Keratinocyte (primary cell): ENCODE measurements around the gene DNAJC13. TPM values are rescaled to one million over a fixed set of nuclear protein-coding genes. Genes with fewer than 3 reads are reported as not detected.

Experiments used
- DNase-seq: peaks from one replicate; pipeline ENCODE4 v3.0.0-alpha.2; 2011; ENCODE audit warnings: low read depth, missing footprints, low spot score
- FAIRE-seq: peaks from 2 replicates; lab custom pipeline; 2011; peaks lifted over from hg19 to GRCh38; lab: Jason Lieb, UNC
- H2AFZ ChIP-seq: 2 replicates; pipeline ENCODE4 v1.6.0; 2012; ENCODE audit warnings: low read length, control low read depth, inconsistent platforms; ENCODE audit not compliant: control insufficient read depth
- H3K27ac ChIP-seq: 2 replicates; pipeline ENCODE4 v1.5.1; 2011; ENCODE audit warnings: low read length; ENCODE audit not compliant: control insufficient read depth, insufficient read depth
- H3K27me3 ChIP-seq: 3 replicates; pipeline ENCODE4 v1.6.0; 2011; ENCODE audit warnings: low read length; ENCODE audit not compliant: control insufficient read depth, insufficient read depth; ENCODE audit errors: extremely low read depth
- H3K36me3 ChIP-seq, 2 experiments: 2 replicates in 1 of 2; 3 replicates in 1 of 2; pipeline ENCODE4 v1.5.1; 2011; ENCODE audit warnings: low read length in 2 of 2, mild to moderate bottlenecking in 1 of 2; ENCODE audit not compliant: control insufficient read depth in 2 of 2, insufficient read depth in 2 of 2; ENCODE audit errors: extremely low read depth in 1 of 2
- H3K4me1 ChIP-seq: 3 replicates; pipeline ENCODE4 v1.5.1; 2011; ENCODE audit warnings: low read length; ENCODE audit not compliant: control insufficient read depth, insufficient read depth; ENCODE audit errors: extremely low read depth
- H3K4me2 ChIP-seq: 3 replicates; pipeline ENCODE4 v1.6.0; 2011; ENCODE audit warnings: low read depth, low read length; ENCODE audit not compliant: control insufficient read depth, insufficient read depth; ENCODE audit errors: extremely low read depth
- H3K4me3 ChIP-seq, 3 experiments: fragments of 200-600 bp in 1 of 3; sonication (generic) in 1 of 3; 2 replicates in 2 of 3; 3 replicates in 1 of 3; pipeline ENCODE4 v1.5.1; 2011 to 2016; ENCODE audit warnings: low read length in 3 of 3, mild to moderate bottlenecking in 3 of 3, control low read depth in 2 of 3, inconsistent platforms in 1 of 3, low read depth in 1 of 3, mixed read lengths in 1 of 3, mixed run types in 1 of 3, moderate library complexity in 1 of 3; ENCODE audit not compliant: control insufficient read depth in 2 of 3, insufficient read depth in 2 of 3; ENCODE audit errors: extremely low read depth in 1 of 3
- H3K79me2 ChIP-seq: 2 replicates; pipeline ENCODE4 v1.6.0; 2012; ENCODE audit warnings: low read length; ENCODE audit not compliant: control insufficient read depth, insufficient read depth
- H3K9ac ChIP-seq: 3 replicates; pipeline ENCODE4 v1.6.0; 2011; ENCODE audit warnings: low read length; ENCODE audit not compliant: control insufficient read depth, insufficient read depth; ENCODE audit errors: extremely low read depth
- H3K9me1 ChIP-seq: 3 replicates; pipeline ENCODE4 v1.6.0; 2011; ENCODE audit warnings: low read length; ENCODE audit not compliant: control insufficient read depth, insufficient read depth; ENCODE audit errors: extremely low read depth
- H3K9me3 ChIP-seq: 2 replicates; pipeline ENCODE4 v1.5.1; 2012; ENCODE audit warnings: low read depth, low read length; ENCODE audit not compliant: control insufficient read depth
- H4K20me1 ChIP-seq: 3 replicates; pipeline ENCODE4 v1.6.0; 2011; ENCODE audit warnings: low read length; ENCODE audit not compliant: control insufficient read depth, insufficient read depth; ENCODE audit errors: extremely low read depth
- CTCF ChIP-seq, 3 experiments: IDR thresholded peaks in 1 of 3; conservative IDR thresholded peaks in 1 of 3; optimal IDR thresholded peaks in 1 of 3; 2 replicates in 2 of 3; 3 replicates in 1 of 3; pipeline versions ENCODE3 to v1.5.1; 2011; ENCODE audit warnings: low read length in 3 of 3, mild to moderate bottlenecking in 3 of 3, moderate library complexity in 2 of 3, control low read depth in 1 of 3, inconsistent platforms in 1 of 3; ENCODE audit not compliant: insufficient read depth in 2 of 3; ENCODE audit errors: extremely low read depth in 1 of 3
- EZH2 ChIP-seq: IDR thresholded peaks from one replicate; pipeline ENCODE4 v1.6.1; 2012; ENCODE audit warnings: inconsistent platforms, mild to moderate bottlenecking, low read length, moderate library complexity
- dilution Hi-C: fragments of 300-500 bp; cut with MboI; formaldehyde crosslinking; loops from one replicate; pipeline ENCODE4 v1.7.0; 2020; ENCODE audit warnings: low sequenced_read_pairs; ENCODE audit not compliant: extremely low pct_ligation_motif_present
- polyA plus RNA-seq, 5 experiments: library from polyadenylated mRNA; depleted of rRNA in 3 of 5; stranded (reverse) in 3 of 5; stranded (forward) in 1 of 5; unstranded in 1 of 5; fragments of >200 nt; gene quantifications; 1 replicate in 1 of 5; 2 replicates in 3 of 5; 3 replicates in 1 of 5; pipeline versions ENCODE4 v1.2.1 to v1.2.3, GENCODE V29; 2011 to 2012; ENCODE audit warnings: missing spikeins in 2 of 5, low read depth in 1 of 5, low replicate concordance in 1 of 5

Gene DNAJC13
- polyA plus RNA-seq, 1 donor (not counting 4 experiments of a cell fraction or from before 2014, with no cell fraction given) = 24.3 TPM

GRCh38 chr3:132404276-132404675 is 13.0 kb upstream of the DNAJC13 start:
- Histone ChIP-seq H3K4me1 (no peaks in the 10 kb centered on the region), H3K9me1 (no peaks in the 10 kb centered on the region), H3K27ac (no peak overlapping the region), H3K4me2 (no peak overlapping the region), H3K36me3 (no peaks in the 10 kb centered on the region), H3K79me2 (no peaks in the 10 kb centered on the region), H4K20me1 (no peaks in the 10 kb centered on the region), H3K27me3 (no peaks in the 10 kb centered on the region), H2AFZ (no peak overlapping the region), H3K9me3 (no peaks in the 10 kb centered on the region), H3K4me3 (no peak overlapping the region), H3K9ac (no peak overlapping the region)
- FAIRE-seq (no peak), DNase-seq (no peak)
- TF ChIP-seq EZH2 (no peak), CTCF (optimal IDR thresholded peaks at IDR 0.05 in 1 of 3, IDR thresholded peaks at IDR 0.05 in 1 of 3, conservative IDR thresholded peaks at IDR 0.05 in 1 of 3; ENCODE audit: extremely low read depth in 1 of 3, insufficient read depth in 2 of 3, low read length in 3 of 3) (no peak)
- dilution Hi-C loops = no loop called here

DNA sequence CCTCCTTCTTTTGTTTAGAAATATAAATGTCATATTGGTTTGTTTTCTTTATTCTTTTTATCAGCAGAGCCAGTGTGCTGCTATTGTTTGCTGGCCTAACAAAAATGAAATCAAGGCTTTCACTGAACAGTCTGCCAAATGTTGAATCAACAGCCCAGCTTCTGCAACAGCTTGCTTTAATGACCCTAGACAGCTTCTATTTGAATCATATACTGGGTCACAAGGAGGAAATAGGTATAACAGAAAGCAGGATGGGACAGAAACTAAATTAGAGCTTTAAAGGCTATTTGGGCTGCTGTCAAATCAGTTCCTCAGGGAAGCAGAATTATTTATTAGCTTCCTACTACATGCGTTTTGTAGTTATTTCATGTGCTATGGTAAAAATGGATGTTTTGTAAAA is 12.1 kb upstream of the DNAJC13 start:
- FAIRE-seq (no peak), DNase-seq (no peak)
- Histone ChIP-seq H2AFZ (no peak overlapping the region), H3K4me2 (no peak overlapping the region), H3K4me1 (no peaks in the 10 kb centered on the region), H3K9ac (no peak overlapping the region), H3K27ac (no peak overlapping the region), H3K27me3 (no peaks in the 10 kb centered on the region), H4K20me1 (no peaks in the 10 kb centered on the region), H3K36me3 (no peaks in the 10 kb centered on the region), H3K79me2 (no peaks in the 10 kb centered on the region), H3K9me1 (no peaks in the 10 kb centered on the region), H3K9me3 (no peaks in the 10 kb centered on the region), H3K4me3 (no peak overlapping the region)
- dilution Hi-C loops = no loop called here
- no peak for TF ChIP-seq EZH2
- no peak for TF ChIP-seq CTCF (optimal IDR thresholded peaks at IDR 0.05 in 1 of 3, IDR thresholded peaks at IDR 0.05 in 1 of 3, conservative IDR thresholded peaks at IDR 0.05 in 1 of 3; ENCODE audit: extremely low read depth in 1 of 3, insufficient read depth in 2 of 3, low read length in 3 of 3)
